Measurements from ENCODE around the gene DIAPH2.
"Not testable (repeated sequence)": the region's sequence is repeated elsewhere in the genome, so short reads cannot be mapped to it uniquely, and the experiment has no call there.

DIAPH2 gene

GRCh38 chrX:96731000-96731399 is 46.4 kb downstream of the DIAPH2 start:
- not testable (repeated sequence) for H3K36me3 Mint-ChIP-seq (ENCODE audit: low read depth); DNase-seq (ENCODE audit: low spot score); H3K4me1 Mint-ChIP-seq (ENCODE audit: low read depth); H3K4me3 Mint-ChIP-seq; H3K27me3 Mint-ChIP-seq (ENCODE audit: low read depth); H3K27ac Mint-ChIP-seq; H3K9me3 Mint-ChIP-seq

DNA sequence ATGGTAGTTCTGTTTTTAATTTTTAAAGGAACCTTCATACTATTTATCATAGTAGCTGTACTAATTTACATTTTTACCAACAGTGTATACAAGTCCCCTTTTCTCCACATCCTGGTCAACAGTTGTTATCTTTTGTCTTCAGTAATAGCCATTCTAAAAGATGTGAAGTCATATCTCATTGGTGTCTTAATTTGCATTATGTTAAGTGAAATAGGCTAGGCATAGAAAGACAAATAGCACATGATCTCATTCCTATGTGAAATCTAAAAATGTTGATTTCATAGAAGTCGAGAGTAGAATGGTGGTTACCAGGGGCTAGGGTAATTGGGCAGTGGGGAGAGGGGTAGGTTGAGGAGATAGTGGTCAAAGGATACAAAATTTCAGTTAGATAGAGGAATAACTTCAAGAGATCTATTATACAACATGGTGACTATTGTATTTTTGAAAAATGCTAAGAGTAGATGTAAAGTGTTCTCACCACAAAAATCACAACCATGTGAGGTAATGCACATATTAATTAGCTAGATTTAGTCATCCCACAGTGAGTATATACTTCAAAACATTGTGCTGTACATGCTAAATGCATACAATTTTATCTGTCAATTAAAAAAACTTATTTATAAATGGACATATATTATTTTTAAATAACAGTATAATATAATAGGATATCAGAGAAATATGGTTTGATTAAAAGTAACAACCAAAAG is 58.9 kb downstream of the DIAPH2 start:
- no peak for DNase-seq (ENCODE audit: low spot score)
- Mint-ChIP-seq H3K36me3 (ENCODE audit: low read depth) (peaks cover 3% of the 10 kb centered on the region), H3K4me1 (ENCODE audit: low read depth) (no peaks in the 10 kb centered on the region), H3K27ac (no peak overlapping the region), H3K27me3 (ENCODE audit: low read depth) (no peaks in the 10 kb centered on the region), H3K9me3 (no peaks in the 10 kb centered on the region), H3K4me3 (no peak overlapping the region)

- Mint-ChIP-seq H3K27ac (no peak overlapping the region), H3K9me3 (no peaks in the 10 kb centered on the region), H3K4me3 (no peak overlapping the region), H3K4me1 (ENCODE audit: low read depth) (no peaks in the 10 kb centered on the region), H3K27me3 (ENCODE audit: low read depth) (no peaks in the 10 kb centered on the region), H3K36me3 (ENCODE audit: low read depth) (peaks cover 2% of the 10 kb centered on the region)
- no peak for DNase-seq (ENCODE audit: low spot score)
Observed at GRCh38 chrX:96752781-96753180, 68.1 kb downstream of the DIAPH2 start.

GRCh38 chrX:96753230-96753629 is 68.6 kb downstream of the DIAPH2 start:
- no peak for DNase-seq (ENCODE audit: low spot score)
- no peak overlapping the region for H3K27ac Mint-ChIP-seq
- no peaks in the 10 kb centered on the region for H3K9me3 Mint-ChIP-seq
- H3K27me3 Mint-ChIP-seq (ENCODE audit: low read depth), result no peaks in the 10 kb centered on the region
- no peak overlapping the region for H3K4me3 Mint-ChIP-seq
- peaks cover 2% of the 10 kb centered on the region for H3K36me3 Mint-ChIP-seq (ENCODE audit: low read depth)
- H3K4me1 Mint-ChIP-seq (ENCODE audit: low read depth), result no peaks in the 10 kb centered on the region

DNA sequence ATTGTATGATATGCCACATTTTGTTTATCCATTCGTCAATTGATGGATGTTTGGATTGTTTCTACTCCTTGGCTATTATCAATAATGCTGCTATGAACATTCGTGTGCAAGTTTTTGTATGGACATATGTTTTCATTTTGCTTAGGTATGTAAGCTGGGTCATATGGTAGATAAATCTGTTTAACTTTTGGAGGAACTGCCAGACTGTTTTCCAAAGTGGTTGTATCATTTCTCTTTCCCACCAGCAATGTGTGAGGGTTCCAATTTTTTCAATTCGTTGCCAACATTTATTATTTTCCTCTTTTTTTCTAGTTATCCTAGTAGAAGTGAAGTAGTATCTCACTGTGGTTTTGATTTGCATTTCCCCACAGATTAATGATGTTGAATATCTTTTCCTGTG is 71.8 kb downstream of the DIAPH2 start:
- H3K36me3 Mint-ChIP-seq (ENCODE audit: low read depth), result peaks cover 2% of the 10 kb centered on the region
- H3K4me1 Mint-ChIP-seq (ENCODE audit: low read depth), result no peaks in the 10 kb centered on the region
- H3K4me3 Mint-ChIP-seq, result no peak overlapping the region
- H3K27me3 Mint-ChIP-seq (ENCODE audit: low read depth), result no peaks in the 10 kb centered on the region
- DNase-seq (ENCODE audit: low spot score), result no peak
- no peaks in the 10 kb centered on the region for H3K9me3 Mint-ChIP-seq
- H3K27ac Mint-ChIP-seq, result no peak overlapping the region

DNA sequence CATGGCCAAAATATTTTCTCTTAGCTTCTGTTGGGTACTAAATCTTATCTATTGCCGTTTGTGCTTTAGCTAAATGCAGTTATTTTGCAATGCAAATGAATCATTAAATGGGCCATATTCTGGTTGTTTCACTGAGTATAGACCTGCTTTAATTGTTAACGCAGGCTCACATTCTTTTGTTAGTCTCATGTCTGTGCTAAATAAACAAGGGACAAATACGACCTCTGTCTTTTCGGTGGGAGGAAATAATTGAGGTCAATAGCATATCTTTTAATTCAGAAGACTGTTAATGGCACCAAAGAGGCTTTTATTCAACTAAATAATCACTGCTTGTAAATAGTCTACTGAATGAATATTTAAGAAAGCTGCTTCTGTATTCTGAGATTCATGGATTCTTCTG is 76.9 kb downstream of the DIAPH2 start:
- no peak overlapping the region for H3K4me3 Mint-ChIP-seq
- H3K27me3 Mint-ChIP-seq (ENCODE audit: low read depth), result no peaks in the 10 kb centered on the region
- peaks cover 11% of the 10 kb centered on the region for H3K4me1 Mint-ChIP-seq (ENCODE audit: low read depth)
- no peaks in the 10 kb centered on the region for H3K9me3 Mint-ChIP-seq
- no peak overlapping the region for H3K27ac Mint-ChIP-seq
- no peaks in the 10 kb centered on the region for H3K36me3 Mint-ChIP-seq (ENCODE audit: low read depth)
- DNase-seq (ENCODE audit: low spot score), result no peak

DNA sequence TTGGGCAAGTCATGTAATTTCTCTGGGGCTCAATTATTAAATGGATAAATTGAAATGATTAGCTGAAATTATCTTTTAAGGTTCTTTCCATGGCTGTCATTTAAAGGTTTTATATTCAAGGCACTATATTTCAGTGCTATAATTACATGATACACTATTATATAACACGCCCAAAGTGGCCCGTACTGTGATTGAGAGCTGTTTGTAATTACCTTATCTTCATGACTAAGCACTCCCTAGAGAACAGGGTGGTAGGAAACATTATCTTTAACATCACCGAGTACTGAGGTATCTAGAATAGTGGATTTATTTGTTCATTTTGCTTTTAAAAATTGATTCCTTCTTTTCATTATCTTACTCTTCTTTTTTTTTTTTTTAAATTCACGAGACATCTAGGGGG is 79.0 kb downstream of the DIAPH2 start:
- Mint-ChIP-seq H3K4me1 (ENCODE audit: low read depth) (peaks cover 11% of the 10 kb centered on the region), H3K9me3 (no peaks in the 10 kb centered on the region), H3K4me3 (no peak overlapping the region), H3K36me3 (ENCODE audit: low read depth) (no peaks in the 10 kb centered on the region), H3K27me3 (ENCODE audit: low read depth) (no peaks in the 10 kb centered on the region), H3K27ac (no peak overlapping the region)
- no peak for DNase-seq (ENCODE audit: low spot score)

- Mint-ChIP-seq H3K27me3 (ENCODE audit: low read depth) (no peaks in the 10 kb centered on the region), H3K4me1 (ENCODE audit: low read depth) (peaks cover 11% of the 10 kb centered on the region), H3K36me3 (ENCODE audit: low read depth) (no peaks in the 10 kb centered on the region), H3K4me3 (no peak overlapping the region), H3K27ac (peak overlapping the region; percentile 43), H3K9me3 (no peaks in the 10 kb centered on the region)
- DNase-seq (ENCODE audit: low spot score), result no peak
Observed at GRCh38 chrX:96764864-96765263, 80.2 kb downstream of the DIAPH2 start.

- H3K36me3 Mint-ChIP-seq (ENCODE audit: low read depth), result no peaks in the 10 kb centered on the region
- no peak overlapping the region for H3K27ac Mint-ChIP-seq
- H3K4me1 Mint-ChIP-seq (ENCODE audit: low read depth), result no peaks in the 10 kb centered on the region
- DNase-seq (ENCODE audit: low spot score), result no peak
- no peak overlapping the region for H3K4me3 Mint-ChIP-seq
- H3K27me3 Mint-ChIP-seq (ENCODE audit: low read depth), result no peaks in the 10 kb centered on the region
- H3K9me3 Mint-ChIP-seq, result no peaks in the 10 kb centered on the region
Observed at GRCh38 chrX:96770315-96770714, 85.7 kb downstream of the DIAPH2 start.

DNA sequence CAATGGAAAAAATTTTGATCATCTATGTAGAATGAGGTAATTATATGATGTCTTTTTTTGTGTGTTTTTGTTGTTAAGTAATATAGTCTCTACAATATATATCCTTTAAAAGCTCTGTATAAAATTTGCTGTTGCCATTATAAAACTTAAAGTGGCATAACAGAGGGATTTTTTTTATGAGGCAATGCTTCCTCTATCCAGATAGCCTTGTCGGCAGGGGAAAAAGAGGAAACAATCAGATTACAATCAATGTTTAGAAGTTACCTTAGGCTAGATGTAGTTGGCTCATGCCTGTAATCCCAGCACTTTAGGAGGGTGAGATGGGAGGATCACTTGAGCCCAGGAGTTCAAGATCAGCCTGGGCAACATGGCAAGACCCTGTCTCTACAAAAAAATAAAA is 86.8 kb downstream of the DIAPH2 start:
- Mint-ChIP-seq H3K9me3 (no peaks in the 10 kb centered on the region), H3K4me1 (ENCODE audit: low read depth) (no peaks in the 10 kb centered on the region), H3K36me3 (ENCODE audit: low read depth) (no peaks in the 10 kb centered on the region), H3K27me3 (ENCODE audit: low read depth) (no peaks in the 10 kb centered on the region), H3K27ac (no peak overlapping the region), H3K4me3 (no peak overlapping the region)
- no peak for DNase-seq (ENCODE audit: low spot score)

DNA sequence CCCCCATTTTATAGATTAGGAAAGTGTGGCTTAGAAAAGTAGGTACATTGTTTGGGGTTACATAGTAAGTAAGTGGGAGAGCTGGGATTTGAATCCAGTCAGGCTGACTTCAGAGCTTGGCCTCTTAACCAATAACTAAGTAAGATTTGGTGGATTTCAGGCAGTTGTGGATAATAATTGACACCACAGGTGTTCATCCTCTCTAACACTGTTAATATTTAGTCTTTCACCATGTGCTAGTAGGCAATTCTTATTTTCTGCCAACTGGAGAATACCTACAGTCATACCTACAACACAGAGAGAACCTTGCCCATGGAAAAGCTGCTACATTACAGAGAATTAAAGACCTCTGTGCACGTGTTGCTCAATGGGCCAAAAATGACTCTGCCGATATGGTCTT is 89.5 kb downstream of the DIAPH2 start:
- Mint-ChIP-seq H3K27ac (no peak overlapping the region), H3K9me3 (no peaks in the 10 kb centered on the region), H3K4me1 (ENCODE audit: low read depth) (no peaks in the 10 kb centered on the region), H3K27me3 (ENCODE audit: low read depth) (no peaks in the 10 kb centered on the region), H3K36me3 (ENCODE audit: low read depth) (no peaks in the 10 kb centered on the region), H3K4me3 (no peak overlapping the region)
- no peak for DNase-seq (ENCODE audit: low spot score)

DNA sequence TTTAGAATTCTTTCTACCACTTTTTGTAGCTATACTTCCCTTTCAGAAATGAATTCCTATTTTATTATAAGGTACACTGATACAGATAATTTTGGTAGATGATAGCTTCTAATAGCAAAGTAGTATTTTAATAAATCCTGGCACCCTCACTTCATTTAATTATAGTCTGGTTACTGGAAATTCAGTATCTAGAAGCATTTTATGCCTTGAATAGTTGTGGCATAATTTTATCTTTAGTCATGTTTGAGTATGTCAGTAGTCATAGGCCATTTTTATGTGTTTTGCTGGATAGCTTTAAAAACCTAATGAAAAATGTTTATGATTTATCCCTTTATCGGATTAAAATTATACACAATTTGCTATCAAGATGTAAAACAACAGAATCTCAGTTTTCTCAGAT is 92.3 kb downstream of the DIAPH2 start:
- DNase-seq (ENCODE audit: low spot score), result no peak
- no peak overlapping the region for H3K27ac Mint-ChIP-seq

GRCh38 chrX:96791559-96791958 is 106.9 kb downstream of the DIAPH2 start:
- DNase-seq (ENCODE audit: low spot score), result no peak
- no peak overlapping the region for H3K27ac Mint-ChIP-seq
- H3K4me3 Mint-ChIP-seq, result no peak overlapping the region
- no peaks in the 10 kb centered on the region for H3K9me3 Mint-ChIP-seq
- no peaks in the 10 kb centered on the region for H3K4me1 Mint-ChIP-seq (ENCODE audit: low read depth)
- no peaks in the 10 kb centered on the region for H3K36me3 Mint-ChIP-seq (ENCODE audit: low read depth)
- no peaks in the 10 kb centered on the region for H3K27me3 Mint-ChIP-seq (ENCODE audit: low read depth)

More for the DNA sequence above, 92.3 kb downstream of the DIAPH2 start:
- Mint-ChIP-seq H3K27me3 (ENCODE audit: low read depth) (no peaks in the 10 kb centered on the region), H3K4me1 (ENCODE audit: low read depth) (no peaks in the 10 kb centered on the region), H3K9me3 (no peaks in the 10 kb centered on the region), H3K36me3 (ENCODE audit: low read depth) (no peaks in the 10 kb centered on the region), H3K4me3 (no peak overlapping the region)

DNA sequence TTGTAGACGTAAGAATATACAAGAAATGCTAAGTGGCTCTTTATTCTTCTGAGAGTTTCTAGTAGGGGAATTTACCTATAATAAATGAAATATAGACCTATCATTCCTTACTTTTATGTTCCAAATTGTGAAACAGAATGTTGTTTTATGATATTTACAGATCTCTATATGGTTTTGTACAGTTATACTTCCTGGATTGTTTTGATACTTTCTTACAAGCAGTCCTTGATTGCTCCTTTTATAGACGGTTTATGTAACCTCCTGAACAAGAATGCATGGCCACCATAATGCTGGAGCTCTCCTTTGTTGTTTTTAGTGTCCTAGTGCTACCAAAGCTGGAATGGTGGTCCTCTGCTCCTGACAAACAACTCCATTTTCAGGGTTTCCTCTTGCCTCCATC is 107.4 kb downstream of the DIAPH2 start:
- Mint-ChIP-seq H3K27me3 (ENCODE audit: low read depth) (no peaks in the 10 kb centered on the region), H3K4me3 (no peak overlapping the region), H3K36me3 (ENCODE audit: low read depth) (no peaks in the 10 kb centered on the region), H3K27ac (no peak overlapping the region), H3K9me3 (no peaks in the 10 kb centered on the region), H3K4me1 (ENCODE audit: low read depth) (no peaks in the 10 kb centered on the region)
- DNase-seq (ENCODE audit: low spot score), result no peak

- H3K27ac Mint-ChIP-seq, result no peak overlapping the region
- no peaks in the 10 kb centered on the region for H3K4me1 Mint-ChIP-seq (ENCODE audit: low read depth)
- DNase-seq (ENCODE audit: low spot score), result no peak
- no peaks in the 10 kb centered on the region for H3K27me3 Mint-ChIP-seq (ENCODE audit: low read depth)
- no peaks in the 10 kb centered on the region for H3K9me3 Mint-ChIP-seq
- H3K36me3 Mint-ChIP-seq (ENCODE audit: low read depth), result no peaks in the 10 kb centered on the region
- no peak overlapping the region for H3K4me3 Mint-ChIP-seq
Observed at GRCh38 chrX:96798982-96799381, 114.3 kb downstream of the DIAPH2 start.
